HS-27A (cell line): ENCODE measurements around the gene KTN1.

ENCODE experiments used
- DNase-seq: peaks from one replicate; pipeline ENCODE4 v3.0.0-alpha.2; 2012; ENCODE audit warnings: low read depth, missing footprints

KTN1 gene

GRCh38 chr14:55715889-55716288 lies 135.9 kb downstream of the KTN1 start:
- DNase-seq: peak; percentile 61

DNA sequence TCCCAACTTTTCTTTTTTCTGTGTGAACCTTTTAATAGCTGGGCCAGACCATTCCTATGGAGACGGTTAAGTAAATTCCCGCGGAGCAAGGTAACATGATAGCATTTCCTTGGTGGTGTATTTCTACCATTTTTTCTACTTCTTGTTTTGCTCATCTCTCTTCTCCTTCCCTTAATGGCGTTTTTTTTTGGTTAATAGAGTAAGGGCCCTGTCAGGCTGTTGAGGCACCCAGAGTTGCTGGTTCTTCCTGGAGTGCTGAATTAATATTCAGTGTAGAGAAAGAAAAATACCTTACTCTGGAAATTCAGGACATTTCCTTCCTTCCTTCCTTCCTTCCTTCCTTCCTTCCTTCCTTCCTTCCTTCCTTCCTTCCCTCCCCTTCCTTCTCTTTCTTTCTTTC lies 137.6 kb downstream of the KTN1 start:
- DNase-seq: no peak

DNA sequence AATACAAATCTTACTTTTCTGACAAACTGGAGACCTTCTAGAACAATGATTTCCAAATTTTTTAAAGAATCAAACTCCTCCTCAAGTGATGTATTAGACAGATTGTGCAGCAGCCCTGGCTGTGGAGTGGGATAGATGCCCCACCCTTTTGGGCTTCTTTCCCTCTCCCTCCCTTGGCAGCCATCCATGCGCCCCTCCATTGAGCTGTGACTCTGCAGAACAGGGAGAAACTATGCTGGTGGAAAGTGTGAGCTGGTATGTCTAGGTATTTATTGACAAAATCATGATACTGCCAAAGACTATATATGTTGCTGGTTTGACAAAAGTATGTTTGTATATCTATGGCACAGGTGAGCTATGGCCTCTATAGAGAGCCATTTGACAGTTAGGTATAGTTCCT lies 138.5 kb downstream of the KTN1 start:
- DNase-seq: no peak

GRCh38 chr14:55720796-55721195 lies 140.8 kb downstream of the KTN1 start:
- DNase-seq: no peak

GRCh38 chr14:55721353-55721752 lies 141.3 kb downstream of the KTN1 start:
- peak; percentile 70 for DNase-seq

DNA sequence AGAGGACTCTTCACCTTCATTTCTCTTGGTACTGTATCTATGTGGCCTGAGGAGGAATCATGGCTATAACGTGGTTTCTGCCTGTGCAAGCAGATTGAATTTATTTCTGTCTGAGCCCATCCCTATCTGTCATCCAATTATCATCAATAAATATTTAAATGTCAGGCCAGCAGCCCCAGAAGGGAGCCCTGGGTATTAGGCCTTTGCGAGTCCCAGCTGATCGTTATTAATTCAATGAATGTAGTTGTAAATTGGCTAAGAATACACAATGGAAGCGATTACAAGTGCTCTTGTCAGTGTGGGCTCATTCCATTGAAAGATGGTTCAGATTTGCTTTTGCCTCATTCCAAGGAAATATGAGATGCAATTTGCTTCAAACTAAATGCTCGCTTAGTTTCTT lies 142.0 kb downstream of the KTN1 start:
- no peak for DNase-seq

DNA sequence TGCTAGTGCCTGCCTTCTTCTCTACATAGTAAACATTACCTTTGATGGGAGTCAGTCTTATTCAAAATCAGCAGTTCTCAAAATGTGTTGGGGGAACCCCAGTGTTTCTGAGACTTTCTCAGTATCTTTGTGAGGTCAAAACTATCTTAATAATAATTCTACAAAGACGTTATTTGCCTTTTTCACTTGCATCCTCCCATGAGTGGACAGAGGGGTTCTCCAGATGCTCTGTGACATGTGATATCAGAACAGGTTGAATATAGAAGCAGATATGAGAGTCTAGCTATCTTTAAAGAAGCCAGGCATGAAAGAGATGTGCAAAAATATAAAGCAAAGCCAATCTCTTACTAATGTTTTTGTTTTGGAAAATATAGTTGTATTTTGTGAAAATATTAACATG lies 144.7 kb downstream of the KTN1 start:
- no peak for DNase-seq

- DNase-seq: no peak
Measured at GRCh38 chr14:55730592-55731310, 150.7 kb downstream of the KTN1 start.

- DNase-seq: no peak
Measured at GRCh38 chr14:55731311-55731872, 151.4 kb downstream of the KTN1 start.

DNA sequence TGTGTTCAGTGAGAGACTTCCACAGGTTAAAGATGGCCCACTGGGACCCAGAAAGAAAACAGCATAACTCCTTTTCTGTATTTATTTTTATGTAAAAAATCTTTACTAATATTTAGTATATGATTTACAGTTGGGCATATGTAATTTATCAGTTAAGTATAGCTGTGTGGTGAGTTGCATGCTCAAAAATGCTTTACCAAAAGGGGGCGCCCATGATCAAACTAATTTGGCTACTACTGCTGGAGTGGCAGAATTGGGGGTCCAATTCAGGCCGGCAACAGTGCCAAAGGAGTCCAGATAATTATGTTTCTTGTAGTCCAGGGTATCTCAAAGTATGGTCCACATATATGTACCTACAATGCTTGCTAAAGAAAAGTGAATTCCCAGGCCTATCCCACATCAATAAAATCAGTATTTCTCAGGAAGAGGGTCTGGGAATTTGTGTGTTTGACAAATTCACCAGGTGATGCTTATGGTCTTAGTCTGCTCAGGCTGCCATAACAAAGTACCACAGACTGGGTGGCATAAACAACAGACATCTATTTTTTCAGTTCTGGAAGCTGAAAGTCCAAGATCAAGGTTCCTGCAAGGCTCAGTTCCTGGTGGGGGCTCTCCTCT lies 152.0 kb downstream of the KTN1 start:
- DNase-seq: no peak

DNA sequence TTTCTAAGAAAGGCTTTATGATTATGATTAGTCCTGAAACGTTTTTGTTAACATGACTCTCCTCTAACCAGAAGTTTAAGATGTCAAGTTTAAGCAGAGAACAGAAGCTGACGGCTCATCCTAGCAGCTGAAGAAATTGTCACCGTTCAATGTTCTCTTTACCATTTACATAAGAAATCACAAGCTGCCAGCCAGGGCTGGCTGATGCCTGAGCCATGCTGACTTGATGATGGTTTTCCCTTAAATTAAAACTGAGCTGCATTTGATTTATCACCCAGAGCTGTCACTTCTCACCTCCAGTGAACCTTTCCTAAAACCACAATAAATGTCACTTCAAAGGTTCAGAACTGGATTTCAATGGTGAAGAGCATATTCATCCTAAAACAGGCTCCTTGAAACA lies 153.6 kb downstream of the KTN1 start:
- no peak for DNase-seq
